Hippocampal formation (tissue), 2 donors: ENCODE results near the gene CEP131.

Experiments used
- DNase-seq, 2 donors: peaks; one replicate each; lab custom pipeline; 2025; lab: John Stamatoyannopoulos, UW

The CEP131 gene

GRCh38 chr17:81251709-81252301, 29.0 kb upstream of the CEP131 start:
- DNase-seq: no peak

DNA sequence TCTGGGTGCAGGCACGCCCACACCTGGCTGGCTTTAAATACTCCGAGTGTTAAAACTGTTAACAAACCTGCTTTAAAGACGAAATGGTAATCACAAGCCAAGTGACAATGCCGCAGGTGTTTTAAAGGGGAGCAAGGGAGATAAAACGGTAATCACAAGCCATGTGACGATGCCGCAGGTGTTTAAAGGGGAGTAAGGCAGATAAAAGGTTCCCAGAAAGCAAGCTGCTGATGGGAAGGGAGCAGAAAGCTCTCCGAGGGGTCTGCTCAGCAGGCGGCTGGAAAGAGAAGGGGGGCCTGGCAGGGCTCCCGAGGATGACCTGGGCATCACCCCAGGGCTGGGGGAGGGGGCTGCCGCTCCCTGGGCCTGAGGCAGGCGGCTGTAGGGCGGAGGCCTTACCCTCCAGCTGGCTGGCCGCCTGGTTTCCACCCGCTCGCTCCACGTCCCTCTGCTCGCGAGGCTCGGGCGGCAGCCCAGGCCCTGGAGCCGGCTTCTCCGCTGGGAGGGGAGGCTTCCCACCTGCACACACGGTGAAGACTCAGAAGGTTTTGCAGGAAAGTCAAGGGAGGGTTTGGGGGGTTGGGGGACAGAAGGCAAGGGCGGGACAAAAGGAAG, 28.4 kb upstream of the CEP131 start:
- no peak for DNase-seq

DNA sequence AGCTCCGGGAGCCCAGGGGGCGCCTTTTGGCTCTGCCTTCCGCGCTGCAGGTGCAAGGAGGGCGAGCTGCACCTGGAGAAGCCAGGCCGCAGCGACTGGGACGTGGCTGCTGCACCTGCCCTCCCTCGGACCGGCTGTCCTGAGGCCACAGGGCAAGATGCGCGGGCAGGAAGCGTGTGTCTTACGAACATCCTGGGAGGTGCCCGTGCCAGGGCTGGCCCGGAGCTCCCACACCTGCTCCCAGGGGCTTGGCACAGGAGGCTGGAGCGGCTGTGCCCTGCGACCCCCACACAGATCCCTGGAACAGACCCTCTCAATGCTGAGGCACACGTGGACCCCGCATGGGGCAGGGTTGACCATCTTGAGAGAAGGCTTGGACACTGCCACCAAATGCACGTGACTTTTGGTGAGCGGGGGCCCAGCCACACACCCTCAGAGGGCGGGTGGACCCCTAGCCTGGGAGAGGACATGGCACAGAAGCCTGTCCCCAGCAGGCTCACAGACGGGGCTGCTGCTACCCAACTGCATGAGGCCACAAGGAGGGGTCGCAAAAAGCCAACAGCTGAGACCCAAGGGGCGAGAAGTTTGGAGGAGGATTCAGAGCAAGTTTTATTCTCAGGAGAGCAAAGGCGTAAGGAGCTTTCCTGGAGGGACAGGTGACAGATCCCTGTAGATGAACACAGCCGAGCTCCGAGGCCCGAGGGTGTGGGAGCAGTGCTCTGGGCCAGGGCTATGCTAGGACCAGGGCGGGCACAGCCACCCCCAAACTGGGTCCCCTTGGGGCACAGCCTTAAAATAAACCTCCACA, 27.7 kb upstream of the CEP131 start:
- no peak for DNase-seq

DNA sequence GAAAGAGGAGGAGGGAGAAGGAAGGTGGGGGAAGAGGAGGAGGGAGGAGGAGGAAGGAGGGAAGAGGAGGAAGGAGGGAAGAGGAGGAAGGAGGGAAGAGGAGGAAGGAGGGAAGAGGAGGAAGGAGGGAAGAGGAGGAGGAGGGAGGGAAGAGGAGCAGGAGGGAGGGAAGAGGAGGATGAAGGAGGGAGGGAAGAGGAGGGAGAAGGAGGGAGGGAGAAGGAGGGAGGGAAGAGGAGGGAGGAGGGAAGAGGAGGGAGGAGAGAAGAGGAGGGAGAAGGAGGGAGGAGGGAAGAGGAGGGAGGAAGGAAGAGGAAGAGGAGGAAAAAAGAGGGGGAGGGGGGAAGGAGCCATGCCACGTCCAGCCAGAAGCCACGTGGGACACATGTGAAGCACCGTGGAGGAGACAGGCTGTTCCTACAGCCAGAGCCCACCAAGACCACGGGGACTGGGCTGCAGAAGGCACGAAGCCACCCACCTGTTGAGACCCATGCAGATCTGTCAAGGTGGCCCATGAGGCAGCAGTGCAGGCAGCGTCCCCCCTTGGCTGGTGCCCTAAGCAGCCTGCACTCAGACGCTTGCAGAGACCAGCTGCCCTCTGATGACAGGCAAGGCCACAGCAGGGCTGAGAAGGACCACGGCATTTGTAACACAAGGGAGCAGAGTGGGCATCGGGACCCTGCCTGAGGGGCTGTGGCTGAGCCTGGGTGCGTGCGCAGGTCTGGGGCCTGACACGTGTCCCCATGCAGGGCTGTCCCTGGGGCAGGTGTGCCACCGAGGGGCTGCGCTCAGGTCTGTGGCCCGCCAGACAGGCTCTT, 26.7 kb upstream of the CEP131 start:
- DNase-seq: no peak

DNA sequence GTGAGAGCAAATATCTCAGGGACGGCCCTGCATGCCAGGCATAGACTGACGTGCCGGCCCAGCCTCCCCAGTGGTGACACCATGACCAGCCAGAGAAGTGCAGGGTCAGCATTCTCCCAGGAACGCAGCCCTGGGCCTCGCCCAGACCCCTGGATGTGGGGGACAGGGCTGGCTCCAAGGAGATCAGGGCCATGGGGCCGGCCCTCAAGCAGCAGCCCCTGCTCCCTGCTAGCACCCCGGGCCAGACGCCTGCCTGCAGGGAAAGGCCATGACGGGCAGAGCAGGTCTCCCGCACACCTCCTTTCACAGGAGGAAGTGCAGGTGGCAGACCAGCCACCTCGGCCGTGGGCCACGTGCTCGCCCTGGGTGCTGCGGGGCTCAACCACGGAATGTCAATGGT, 25.9 kb upstream of the CEP131 start:
- DNase-seq: no peak

- no peak for DNase-seq
These were observed 24.7 kb upstream of the CEP131 start for GRCh38 chr17:81247339-81247990.

- no peak for DNase-seq
These were observed 24.0 kb upstream of the CEP131 start for GRCh38 chr17:81246679-81247338.

DNA sequence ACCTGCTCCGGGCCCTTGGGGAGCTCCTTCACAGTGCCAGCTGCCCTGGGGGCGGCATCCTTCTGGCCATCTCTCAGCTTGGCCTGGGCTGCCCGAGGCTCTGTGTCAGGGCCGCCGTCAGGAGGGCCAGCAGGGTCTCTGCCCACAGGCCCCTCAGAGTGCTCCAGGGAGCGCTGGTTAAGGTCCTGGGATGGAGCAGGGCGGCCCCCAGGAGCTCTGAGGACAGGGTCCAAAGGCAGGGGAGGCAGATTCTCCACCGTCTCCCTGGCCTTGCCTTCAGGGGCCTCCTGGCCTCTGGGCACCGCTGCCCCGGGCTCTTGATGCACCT, 23.5 kb upstream of the CEP131 start:
- DNase-seq: no peak

DNA sequence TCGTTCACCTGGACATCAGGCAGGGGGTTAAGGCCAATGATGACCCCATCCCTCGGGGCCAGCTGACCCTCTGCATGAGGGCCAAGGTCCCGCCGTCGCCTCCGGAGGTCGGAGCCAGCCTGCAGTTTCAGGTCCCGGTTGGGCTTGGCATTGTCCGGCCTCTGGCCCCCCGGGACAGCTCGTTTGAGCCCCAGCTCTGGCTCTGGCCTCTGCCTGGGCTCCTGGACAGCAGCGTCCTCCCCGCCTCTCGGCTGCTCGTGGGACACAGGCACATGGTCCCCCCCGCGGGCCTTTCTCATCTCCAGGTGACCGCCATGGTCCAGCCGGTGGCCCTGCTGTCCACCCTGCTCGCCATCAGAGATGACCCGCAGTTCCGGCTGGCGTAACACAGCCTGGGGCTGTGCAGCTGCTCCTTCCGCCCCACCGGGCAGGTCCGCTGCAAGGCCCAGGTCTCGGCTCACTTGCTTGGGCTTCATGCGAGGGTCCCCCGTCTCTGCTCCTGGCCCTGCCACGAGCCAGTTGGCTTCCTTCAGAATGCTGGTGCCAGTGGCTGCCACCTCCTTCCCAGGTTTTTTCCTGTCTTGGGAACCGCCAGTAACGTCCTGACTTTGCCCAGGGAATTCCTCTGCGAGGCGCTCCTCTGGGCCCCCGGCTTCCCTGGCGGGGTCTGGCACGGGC, 23.0 kb upstream of the CEP131 start:
- DNase-seq: no peak

DNA sequence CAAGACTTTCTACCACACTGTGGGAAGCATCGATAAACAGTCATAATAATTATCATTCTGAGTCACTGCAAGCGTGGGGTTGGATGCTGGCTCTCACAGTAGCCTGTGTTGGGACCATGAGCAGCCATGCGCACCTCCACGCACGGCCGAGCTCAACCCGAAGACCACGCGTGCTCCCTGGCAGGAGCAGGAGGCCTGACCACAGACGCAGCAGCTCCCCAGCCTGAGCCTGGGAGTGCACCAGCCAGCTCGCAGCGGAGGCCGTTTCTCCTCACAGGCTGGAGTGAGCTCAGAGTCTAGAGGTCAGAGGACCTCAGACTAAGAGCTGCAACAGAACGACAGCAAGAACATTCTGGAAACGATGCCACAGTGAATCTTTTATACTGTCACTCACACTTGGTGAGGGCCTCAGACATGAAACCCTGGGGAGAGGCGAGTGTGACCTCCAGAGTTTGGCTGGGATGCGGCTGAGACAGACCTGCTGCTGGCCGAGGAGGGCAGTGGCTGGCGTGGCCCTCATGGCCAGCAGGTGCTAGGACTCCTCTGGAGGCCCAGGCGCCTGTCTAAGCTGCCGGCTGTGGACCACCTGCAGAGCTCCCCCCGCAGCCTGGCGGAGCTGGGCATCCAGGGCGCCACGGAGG, 22.4 kb upstream of the CEP131 start:
- no peak for DNase-seq

DNA sequence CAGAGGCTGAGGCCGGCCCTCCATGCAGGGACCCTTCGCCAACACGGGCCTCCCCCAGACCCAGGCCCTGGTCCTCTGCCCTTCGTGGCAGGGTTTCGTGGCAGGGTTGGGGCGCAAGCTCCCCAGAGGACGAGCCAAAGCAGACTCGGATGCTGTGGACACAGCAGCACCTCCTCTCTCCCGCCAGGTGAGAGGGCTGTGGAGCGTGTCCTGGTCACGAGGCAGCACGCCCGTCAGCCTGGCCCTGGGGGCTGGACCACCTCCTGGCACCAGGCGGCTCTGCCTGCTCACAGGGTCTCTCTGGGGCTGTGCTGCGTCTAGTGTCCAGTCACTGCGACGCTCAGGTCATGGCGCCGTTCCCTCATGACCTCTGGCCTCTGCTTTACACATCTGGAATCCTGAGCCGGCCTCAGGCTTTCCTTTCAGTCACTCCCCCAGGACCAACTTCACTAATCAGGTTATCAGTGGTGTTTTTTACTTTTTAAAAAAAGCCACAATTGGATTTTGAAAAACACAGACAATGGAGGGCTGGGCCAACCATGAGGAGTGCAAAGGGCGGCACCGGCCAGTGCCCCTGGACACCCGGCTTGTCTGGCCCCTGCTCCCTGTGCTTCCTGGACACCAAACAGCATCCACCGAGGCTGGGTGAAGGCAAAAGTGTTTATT, 21.7 kb upstream of the CEP131 start:
- DNase-seq: no peak

DNA sequence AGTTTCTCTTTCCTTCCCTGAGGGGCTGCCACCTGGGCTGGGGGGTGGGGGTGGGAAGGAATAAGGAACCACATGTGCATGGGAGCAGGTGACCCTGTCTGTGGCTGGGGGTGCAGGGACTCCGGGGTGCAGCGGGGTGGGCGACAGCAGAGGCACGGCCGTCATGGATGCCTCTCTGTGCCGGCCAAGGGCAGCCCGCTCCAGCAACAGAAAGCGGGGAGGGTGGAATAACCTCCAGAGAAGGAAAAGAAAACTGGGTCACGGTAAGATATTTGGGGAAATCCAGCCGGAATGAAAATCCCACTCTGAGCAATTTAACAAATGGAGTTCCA, 20.5 kb upstream of the CEP131 start:
- DNase-seq: no peak

GRCh38 chr17:81242421-81243332, 19.9 kb upstream of the CEP131 start:
- no peak for DNase-seq

DNA sequence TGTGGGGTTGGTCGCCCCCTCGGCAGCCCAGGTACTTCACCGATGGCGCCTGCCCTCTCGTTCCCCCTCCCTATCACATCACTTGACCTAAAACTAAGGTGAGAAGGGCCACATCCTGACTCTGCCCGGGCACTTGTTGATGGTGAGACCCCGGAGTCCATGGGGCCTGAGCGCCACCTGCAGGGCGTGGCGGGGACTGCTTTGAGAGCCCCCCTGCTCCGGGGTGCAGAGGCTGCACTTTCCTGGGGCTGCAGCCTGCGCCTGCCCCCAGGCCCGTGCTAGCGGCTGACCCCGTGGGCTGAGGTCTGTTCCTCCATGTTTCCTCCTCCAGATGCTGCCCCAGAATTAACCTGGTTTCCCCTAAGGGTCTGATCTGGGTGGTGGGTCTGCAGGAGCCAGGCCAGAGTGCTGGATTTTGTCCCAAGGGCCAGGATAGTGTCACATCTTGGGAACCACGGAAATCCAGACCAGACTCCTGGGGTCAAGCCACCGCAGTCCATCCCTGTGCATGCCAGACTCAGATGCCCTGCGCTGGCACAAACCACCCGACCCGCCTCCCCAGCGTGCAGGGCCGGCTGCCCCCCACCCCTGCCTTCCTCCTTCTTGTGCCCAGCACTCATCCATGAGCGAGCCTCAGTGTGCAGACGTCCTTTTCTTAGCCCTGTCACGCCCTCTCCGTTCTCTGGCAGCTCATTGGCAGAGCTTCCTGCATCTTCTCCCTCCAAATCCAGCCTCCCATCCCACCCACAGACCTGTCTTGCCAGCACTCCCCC, 19.1 kb upstream of the CEP131 start:
- no peak for DNase-seq

- DNase-seq: no peak
These were observed 18.4 kb upstream of the CEP131 start for GRCh38 chr17:81241203-81241602.

DNA sequence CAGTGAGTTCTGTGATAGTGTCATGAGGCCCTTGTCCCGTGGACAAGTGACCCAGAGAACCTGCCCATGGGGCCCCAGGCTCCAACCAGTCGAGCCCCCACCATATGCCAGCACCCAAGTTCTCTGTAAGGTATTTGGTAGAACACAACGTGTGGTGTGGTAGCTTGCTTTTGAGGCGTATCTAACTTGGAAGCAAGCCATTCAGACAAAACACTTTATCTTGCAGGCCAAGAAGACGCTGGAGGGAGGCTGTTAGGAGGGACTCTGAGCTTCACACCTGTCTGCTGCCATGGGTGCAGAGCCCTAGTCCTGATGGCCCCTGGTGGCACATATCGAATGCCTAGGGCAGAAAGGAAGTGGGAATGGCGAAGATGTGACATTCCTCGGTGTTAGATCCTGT, 18.0 kb upstream of the CEP131 start:
- DNase-seq: no peak

GRCh38 chr17:81239714-81240555, 17.2 kb upstream of the CEP131 start:
- DNase-seq: no peak
